Fibroblast of lung (primary cell): ENCODE measurements around the gene PITPNB.

ENCODE experiments used
- EZH2 ChIP-seq: IDR thresholded peaks from 2 replicates; pipeline ENCODE4 v1.5.1; 2012; ENCODE audit warnings: low read length, control low read depth, mild to moderate bottlenecking; ENCODE audit errors: missing control alignments
- TF ChIP-seq, protein P1 (sequence below), 2 donors: IDR thresholded peaks in 1 of 2; conservative IDR thresholded peaks in 1 of 2; 1 replicate in 1 of 2; 2 replicates in 1 of 2; pipeline ENCODE4 v1.5.1; 2011 to 2012; ENCODE audit warnings: low read length in 2 of 2, control low read depth in 1 of 2, inconsistent platforms in 1 of 2, low read depth in 1 of 2, mild to moderate bottlenecking in 1 of 2

DNA sequence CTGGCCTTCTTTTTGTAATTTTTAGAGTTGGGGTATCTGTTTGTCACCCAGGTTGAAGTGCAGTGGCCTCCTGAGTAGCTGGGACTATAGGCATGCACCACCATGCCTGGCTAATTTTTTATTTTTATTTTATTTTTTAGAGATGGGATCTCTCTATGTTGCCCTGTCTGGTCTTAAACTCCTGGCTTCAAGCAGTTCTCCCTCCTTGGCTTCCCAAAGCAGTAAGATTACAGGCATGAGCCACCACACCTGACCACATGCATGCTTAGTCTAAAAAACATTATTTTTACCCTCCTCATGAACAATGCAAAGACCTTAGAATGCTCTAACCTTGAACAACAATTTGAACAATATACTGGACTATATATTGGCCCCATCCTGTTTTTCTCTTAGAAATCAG, 22.1 kb upstream of the PITPNB start:
- TF ChIP-seq, protein P1, sequence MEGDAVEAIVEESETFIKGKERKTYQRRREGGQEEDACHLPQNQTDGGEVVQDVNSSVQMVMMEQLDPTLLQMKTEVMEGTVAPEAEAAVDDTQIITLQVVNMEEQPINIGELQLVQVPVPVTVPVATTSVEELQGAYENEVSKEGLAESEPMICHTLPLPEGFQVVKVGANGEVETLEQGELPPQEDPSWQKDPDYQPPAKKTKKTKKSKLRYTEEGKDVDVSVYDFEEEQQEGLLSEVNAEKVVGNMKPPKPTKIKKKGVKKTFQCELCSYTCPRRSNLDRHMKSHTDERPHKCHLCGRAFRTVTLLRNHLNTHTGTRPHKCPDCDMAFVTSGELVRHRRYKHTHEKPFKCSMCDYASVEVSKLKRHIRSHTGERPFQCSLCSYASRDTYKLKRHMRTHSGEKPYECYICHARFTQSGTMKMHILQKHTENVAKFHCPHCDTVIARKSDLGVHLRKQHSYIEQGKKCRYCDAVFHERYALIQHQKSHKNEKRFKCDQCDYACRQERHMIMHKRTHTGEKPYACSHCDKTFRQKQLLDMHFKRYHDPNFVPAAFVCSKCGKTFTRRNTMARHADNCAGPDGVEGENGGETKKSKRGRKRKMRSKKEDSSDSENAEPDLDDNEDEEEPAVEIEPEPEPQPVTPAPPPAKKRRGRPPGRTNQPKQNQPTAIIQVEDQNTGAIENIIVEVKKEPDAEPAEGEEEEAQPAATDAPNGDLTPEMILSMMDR (conservative IDR thresholded peaks at IDR 0.05 in 1 of 2, IDR thresholded peaks at IDR 0.05 in 1 of 2; ENCODE audit: low read depth in 1 of 2, low read length in 2 of 2) = no peak
- TF ChIP-seq EZH2 = no peak
